Right ventricle myocardium superior (tissue), 1 donor: ENCODE measurements around the gene PUS3. TPM values are rescaled to one million over a fixed set of nuclear protein-coding genes. Genes with fewer than 3 reads are reported as not detected.
"Not testable (repeated sequence)": the region's sequence is repeated elsewhere in the genome, so short reads cannot be mapped to it uniquely, and the experiment has no call there.

Experiments
- ATAC-seq: fragments of 200-7000 bp; cut with Tn5 transposase; one replicate; pipeline ENCODE4 v1.9.1; 2020; ENCODE audit warnings: mild to moderate bottlenecking; ENCODE audit not compliant: poor library complexity
- DNase-seq: peaks from one replicate; pipeline ENCODE4 v3.0.0-alpha.2; 2020
- intact Hi-C: fragments of 100-400 bp; cut with DNase I; formaldehyde crosslinking; loops from one replicate; pipeline ENCODE4 v1.11.2; 2022
- total RNA-seq: library from RNA; stranded (reverse); fragmentation: NEBNext Ultra II Directional; extraction: Animal tissue kit (Norgen Biotek cat#: 25700); gene quantifications from one replicate; pipeline ENCODE4 v1.2.1, GENCODE V29; 2021
- donor health status: DM: no; HTN: yes; CAD: no; lungs with severe emphysema.

PUS3 gene
- total RNA-seq, 1 donor from 2014 or later, result 5.1 TPM

GRCh38 chr11:125924384-125925007 is 21.5 kb upstream of the PUS3 start:
- ATAC-seq (no peak), DNase-seq (no peak)
- intact Hi-C loops, result loop anchor here (2.0 kb wide), 1 partner anchor 268 kb away; no protein-coding TSS in a partner anchor

- ATAC-seq, result no peak
- intact Hi-C loops, result loop anchor here (2.0 kb wide), 1 partner anchor 269 kb away; no protein-coding TSS in a partner anchor
- DNase-seq, result no peak
Measured at GRCh38 chr11:125923633-125924032, 20.6 kb upstream of the PUS3 start.

- peak; percentile 89 for ATAC-seq
- peak; percentile 66 for DNase-seq
- intact Hi-C loops, result no loop called here
Measured at GRCh38 chr11:125923012-125923579, 20.1 kb upstream of the PUS3 start.

- intact Hi-C loops, result no loop called here
- no peak for DNase-seq
- ATAC-seq, result no peak
Measured at GRCh38 chr11:125922156-125922555, 19.1 kb upstream of the PUS3 start.

GRCh38 chr11:125921042-125921441 is 18.0 kb upstream of the PUS3 start:
- DNase-seq, result no peak
- intact Hi-C loops, result no loop called here
- ATAC-seq, result no peak

- intact Hi-C loops, result no loop called here
- no peak for ATAC-seq
Measured at GRCh38 chr11:125918140-125918840, 15.3 kb upstream of the PUS3 start.

GRCh38 chr11:125916683-125917347 is 13.8 kb upstream of the PUS3 start:
- DNase-seq, result no peak
- no peak for ATAC-seq
- intact Hi-C loops, result no loop called here

More at GRCh38 chr11:125918140-125918840, 15.3 kb upstream of the PUS3 start:
- no peak for DNase-seq

- ATAC-seq, DNase-seq, intact Hi-C loops: not testable (repeated sequence)
Measured at GRCh38 chr11:125914601-125915000, 11.6 kb upstream of the PUS3 start.

GRCh38 chr11:125910226-125910849 is 7.3 kb upstream of the PUS3 start:
- intact Hi-C loops, result no loop called here
- no peak for ATAC-seq
- DNase-seq, result no peak

GRCh38 chr11:125904678-125905077 is 1.7 kb upstream of the PUS3 start:
- intact Hi-C loops, result no loop called here
- ATAC-seq (no peak), DNase-seq (no peak)

GRCh38 chr11:125903711-125904659 is 979 bp upstream of the PUS3 start, which contains the start of gene DDX25:
Gene DDX25, plus strand, starts transcription at chr11:125904508. Its CDS starts 10 bp downstream, at chr11:125904518.
- intact Hi-C loops, result no loop called here
- no peak for DNase-seq
- no peak for ATAC-seq

GRCh38 chr11:125902277-125902926 is 604 bp downstream of the PUS3 start:
- no peak for ATAC-seq
- no peak for DNase-seq
- intact Hi-C loops, result no loop called here

GRCh38 chr11:125901872-125902271 is 1.1 kb downstream of the PUS3 start:
- ATAC-seq (no peak), DNase-seq (no peak)
- intact Hi-C loops, result no loop called here

GRCh38 chr11:125892994-125893393 is 10.0 kb downstream of the PUS3 start:
- intact Hi-C loops, result no loop called here
- DNase-seq, result no peak
- ATAC-seq, result no peak

GRCh38 chr11:125892071-125892470 is 10.9 kb downstream of the PUS3 start:
- DNase-seq (no peak), ATAC-seq (no peak)
- intact Hi-C loops, result no loop called here

GRCh38 chr11:125890447-125891100 is 12.4 kb downstream of the PUS3 start:
- intact Hi-C loops, result no loop called here
- DNase-seq, result no peak
- ATAC-seq, result no peak
